Prostate gland (tissue), 2 donors: ENCODE data around the gene OR52D1.

ENCODE experiments used
- CTCF ChIP-seq, 4 experiments: fragments of 200-600 bp in 2 of 4; fragments of 450-650 bp in 2 of 4; sonication (generic) in 2 of 4; IDR thresholded peaks; 1 replicate in 3 of 4; 2 replicates in 1 of 4; pipeline ENCODE4 v1.5.1; 2016 to 2019; ENCODE audit warnings: antibody characterized with exemption in 4 of 4, mild to moderate bottlenecking in 2 of 4, moderate library complexity in 2 of 4
- POLR2A ChIP-seq: fragments of 450-650 bp; IDR thresholded peaks from one replicate; pipeline ENCODE4 v1.6.1; 2016; ENCODE audit warnings: antibody characterized with exemption, mild to moderate bottlenecking
- POLR2AphosphoS5 ChIP-seq: sonication (generic); formaldehyde crosslinking; IDR thresholded peaks from one replicate; pipeline ENCODE4 v1.6.1; 2017; ENCODE audit warnings: antibody characterized with exemption

GRCh38 chr11:5488385-5488784 is at the start of gene OR52D1:
- TF ChIP-seq CTCF (IDR thresholded peaks at IDR 0.05) (no peak), POLR2A (no peak), POLR2AphosphoS5 (no peak)
